Natural killer cell (primary cell): ENCODE data around the gene KRTAP10-1. TPM values are rescaled to one million over a fixed set of nuclear protein-coding genes. Genes with fewer than 3 reads are reported as not detected.

Experiments
- ATAC-seq, 3 donors: fragments of 150-1000 bp in 2 of 3; fragments of 200-7000 bp in 1 of 3; cut with Tn5 transposase; 1 replicate in 1 of 3; 2 replicates in 2 of 3; pipeline ENCODE4 v1.10.0; 2021; ENCODE audit warnings: mild to moderate bottlenecking in 2 of 3, moderate library complexity in 2 of 3
- DNase-seq, 2 donors: peaks; one replicate each; pipeline versions ENCODE4 v3.0.0 to v3.0.0-alpha.2; 2013 to 2021; ENCODE audit warnings: mixed read lengths in 1 of 2
- H3K27ac ChIP-seq: one replicate; pipeline ENCODE4 v1.5.1; 2013; ENCODE audit warnings: mild to moderate bottlenecking, low read length
- H3K27me3 ChIP-seq: one replicate; pipeline ENCODE4 v1.6.1; 2013; ENCODE audit warnings: low read length; ENCODE audit not compliant: control insufficient read depth, insufficient read depth
- H3K36me3 ChIP-seq: one replicate; pipeline ENCODE4 v1.6.1; 2013; ENCODE audit warnings: low read length; ENCODE audit not compliant: control insufficient read depth, insufficient read depth
- H3K4me1 ChIP-seq: one replicate; pipeline ENCODE4 v1.6.1; 2013; ENCODE audit warnings: low read length; ENCODE audit not compliant: control insufficient read depth, insufficient read depth
- H3K4me3 ChIP-seq: one replicate; pipeline ENCODE4 v1.5.1; 2013; ENCODE audit warnings: low read length
- H3K9me3 ChIP-seq: one replicate; pipeline ENCODE4 v1.6.1; 2013; ENCODE audit warnings: low read length; ENCODE audit not compliant: control insufficient read depth, insufficient read depth
- H3K27ac Mint-ChIP-seq, 2 donors: one replicate each; pipeline ENCODE4 v1.8.0; 2022; ENCODE audit warnings: mild to moderate bottlenecking in 2 of 2, mixed read lengths in 2 of 2, moderate library complexity in 1 of 2
- H3K27me3 Mint-ChIP-seq, 2 donors: one replicate each; pipeline ENCODE4 v1.8.0; 2022; ENCODE audit warnings: low read depth in 2 of 2, mixed read lengths in 2 of 2
- H3K36me3 Mint-ChIP-seq: one replicate; pipeline ENCODE4 v1.8.0; 2022; ENCODE audit warnings: mixed read lengths
- H3K4me1 Mint-ChIP-seq, 2 donors: one replicate each; pipeline ENCODE4 v1.8.0; 2022; ENCODE audit warnings: mixed read lengths in 2 of 2
- H3K4me3 Mint-ChIP-seq: one replicate; pipeline ENCODE4 v1.8.0; 2022; ENCODE audit warnings: mild to moderate bottlenecking, moderate library complexity, mixed read lengths
- H3K9me3 Mint-ChIP-seq, 2 donors: one replicate each; pipeline ENCODE4 v1.8.0; 2022; ENCODE audit warnings: mixed read lengths in 2 of 2
- WGBS: methylation state at CpG from one replicate; pipeline ENCODE4 v1.1.7; 2013; ENCODE audit warnings: missing lambda C conversion rate; ENCODE audit not compliant: insufficient coverage; 5-methylcytosine and 5-hydroxymethylcytosine counted together
- intact Hi-C: fragments of 100-400 bp; cut with micrococcal nuclease; formaldehyde crosslinking; loops from one replicate; pipeline ENCODE4 v1.14.2; 2022
- total RNA-seq, 4 donors: library from RNA; stranded (reverse); fragments of 120-200 nt in 1 of 4; gene quantifications; one replicate each; pipeline versions ENCODE4 v1.2.3 to v1.2.4, GENCODE V29; 2013 to 2022
- TF ChIP-seq, protein P1 (sequence below): fragments of 200-600 bp; IDR thresholded peaks from one replicate; pipeline ENCODE4 v1.8.0; 2022; ENCODE audit warnings: antibody characterized with exemption

KRTAP10-1 gene
- total RNA-seq, 3 donors from 2014 or later (not counting 1 experiment from before 2014, with no cell fraction given) = not detected

- Mint-ChIP-seq H3K27ac (no peak overlapping the region), H3K4me3 (no peak overlapping the region), H3K36me3 (no peaks in the 10 kb centered on the region), H3K9me3 (no peaks in the 10 kb centered on the region), H3K27me3 (no peaks in the 10 kb centered on the region), H3K4me1 (peaks cover 0 to 5% of the 10 kb centered on the region in 2 donors)
- Histone ChIP-seq H3K36me3 (no peaks in the 10 kb centered on the region), H3K27me3 (no peaks in the 10 kb centered on the region), H3K9me3 (no peaks in the 10 kb centered on the region), H3K4me3 (no peak overlapping the region), H3K4me1 (no peaks in the 10 kb centered on the region), H3K27ac (no peak overlapping the region)
- intact Hi-C loops = no loop called here
- TF ChIP-seq, protein P1, sequence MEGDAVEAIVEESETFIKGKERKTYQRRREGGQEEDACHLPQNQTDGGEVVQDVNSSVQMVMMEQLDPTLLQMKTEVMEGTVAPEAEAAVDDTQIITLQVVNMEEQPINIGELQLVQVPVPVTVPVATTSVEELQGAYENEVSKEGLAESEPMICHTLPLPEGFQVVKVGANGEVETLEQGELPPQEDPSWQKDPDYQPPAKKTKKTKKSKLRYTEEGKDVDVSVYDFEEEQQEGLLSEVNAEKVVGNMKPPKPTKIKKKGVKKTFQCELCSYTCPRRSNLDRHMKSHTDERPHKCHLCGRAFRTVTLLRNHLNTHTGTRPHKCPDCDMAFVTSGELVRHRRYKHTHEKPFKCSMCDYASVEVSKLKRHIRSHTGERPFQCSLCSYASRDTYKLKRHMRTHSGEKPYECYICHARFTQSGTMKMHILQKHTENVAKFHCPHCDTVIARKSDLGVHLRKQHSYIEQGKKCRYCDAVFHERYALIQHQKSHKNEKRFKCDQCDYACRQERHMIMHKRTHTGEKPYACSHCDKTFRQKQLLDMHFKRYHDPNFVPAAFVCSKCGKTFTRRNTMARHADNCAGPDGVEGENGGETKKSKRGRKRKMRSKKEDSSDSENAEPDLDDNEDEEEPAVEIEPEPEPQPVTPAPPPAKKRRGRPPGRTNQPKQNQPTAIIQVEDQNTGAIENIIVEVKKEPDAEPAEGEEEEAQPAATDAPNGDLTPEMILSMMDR = no peak
- ATAC-seq = no peak
- 83% methylated on average over 30 of the region's 30 CpGs for WGBS
- DNase-seq = no peak
These were observed 8.1 kb downstream of the KRTAP10-1 start for GRCh38 chr21:44531606-44532564.

GRCh38 chr21:44530903-44531605 is 8.9 kb downstream of the KRTAP10-1 start:
- ATAC-seq (no peak), DNase-seq (no peak)
- 90% methylated on average over 23 of the region's 23 CpGs for WGBS
- no peak overlapping the region for H3K4me3 Mint-ChIP-seq
- no peaks in the 10 kb centered on the region for H3K36me3 Mint-ChIP-seq
- TF ChIP-seq, protein P1 = no peak
- H3K9me3 ChIP-seq = no peaks in the 10 kb centered on the region
- H3K27me3 Mint-ChIP-seq = no peaks in the 10 kb centered on the region
- H3K36me3 ChIP-seq = no peaks in the 10 kb centered on the region
- H3K4me1 Mint-ChIP-seq = peaks cover 0 to 5% of the 10 kb centered on the region in 2 donors
- intact Hi-C loops = no loop called here
- H3K4me3 ChIP-seq = no peak overlapping the region
- H3K27ac Mint-ChIP-seq = no peak overlapping the region
- no peaks in the 10 kb centered on the region for H3K4me1 ChIP-seq
- H3K9me3 Mint-ChIP-seq = no peaks in the 10 kb centered on the region
- H3K27ac ChIP-seq = no peak overlapping the region
- H3K27me3 ChIP-seq = no peaks in the 10 kb centered on the region

DNA sequence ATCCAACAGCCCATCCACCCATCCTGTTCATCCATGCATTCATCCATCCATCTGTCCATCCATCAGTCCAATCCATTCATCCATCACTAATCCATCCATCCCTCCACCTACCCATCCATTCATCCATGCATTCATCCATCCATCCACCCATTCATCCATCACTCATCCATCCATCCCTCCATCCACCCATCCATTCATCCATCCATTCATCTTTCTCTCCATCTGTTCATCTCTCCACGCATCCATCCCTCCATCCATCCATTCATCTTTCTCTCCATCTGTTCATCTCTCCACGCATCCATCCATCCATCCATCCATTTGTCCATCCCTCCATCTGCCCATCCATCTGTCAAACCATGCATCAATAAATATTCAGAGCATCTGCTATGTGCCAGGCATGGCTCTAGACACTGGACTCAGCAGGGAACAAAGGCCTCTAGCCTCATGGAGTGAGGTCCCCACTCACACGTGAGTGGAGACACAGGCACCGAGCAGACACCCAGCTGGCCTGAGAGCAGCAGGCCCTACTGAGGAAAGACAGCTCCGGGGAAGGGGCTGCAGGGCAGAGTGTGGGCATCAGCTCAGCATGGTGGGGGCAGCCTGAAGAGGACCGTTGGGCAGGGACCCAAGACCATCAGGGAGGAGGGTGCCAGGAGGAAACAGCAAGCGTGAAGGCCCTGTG is 9.6 kb downstream of the KRTAP10-1 start:
- DNase-seq (no peak), ATAC-seq (no peak)
- H3K4me3 ChIP-seq = no peak overlapping the region
- H3K27ac ChIP-seq = no peak overlapping the region
- Mint-ChIP-seq H3K27me3 (no peaks in the 10 kb centered on the region), H3K4me1 (peaks cover 0 to 5% of the 10 kb centered on the region in 2 donors), H3K27ac (no peak overlapping the region), H3K36me3 (no peaks in the 10 kb centered on the region), H3K4me3 (no peak overlapping the region), H3K9me3 (no peaks in the 10 kb centered on the region)
- 84% methylated on average over 7 of the region's 7 CpGs for WGBS
- no peaks in the 10 kb centered on the region for H3K36me3 ChIP-seq
- no peaks in the 10 kb centered on the region for H3K4me1 ChIP-seq
- H3K27me3 ChIP-seq = no peaks in the 10 kb centered on the region
- intact Hi-C loops = no loop called here
- no peaks in the 10 kb centered on the region for H3K9me3 ChIP-seq
- TF ChIP-seq, protein P1 = no peak
